HEK293T (cell line): ENCODE data around the gene DIPK1A.

Experiments
- ARNT ChIP-seq: fragments of 450-650 bp; IDR thresholded peaks from 2 replicates; pipeline ENCODE4 v1.6.1; 2017; ENCODE audit warnings: mild to moderate bottlenecking
- BHLHE40 ChIP-seq: fragments of 450-650 bp; IDR thresholded peaks from 2 replicates; pipeline ENCODE4 v1.6.1; 2016; ENCODE audit warnings: mild to moderate bottlenecking, moderate library complexity, borderline replicate concordance
- FOXA1 ChIP-seq: fragments of 450-650 bp; IDR thresholded peaks from 2 replicates; pipeline ENCODE4 v1.6.1; 2016; ENCODE audit warnings: mild to moderate bottlenecking
- FOXK2 ChIP-seq: fragments of 450-650 bp; IDR thresholded peaks from 2 replicates; pipeline ENCODE4 v1.6.1; 2016; ENCODE audit warnings: mild to moderate bottlenecking
- HDGF ChIP-seq: fragments of 450-650 bp; IDR thresholded peaks from 2 replicates; pipeline ENCODE4 v1.6.1; 2017; ENCODE audit warnings: antibody characterized with exemption, borderline replicate concordance
- L3MBTL2 ChIP-seq: fragments of 450-650 bp; conservative IDR thresholded peaks from 2 replicates; pipeline ENCODE4 v1.6.1; 2016; ENCODE audit warnings: mild to moderate bottlenecking
- SP1 ChIP-seq: fragments of 450-650 bp; IDR thresholded peaks from 2 replicates; pipeline ENCODE4 v1.6.1; 2017
- TARDBP ChIP-seq: fragments of 450-650 bp; IDR thresholded peaks from 2 replicates; pipeline ENCODE4 v1.6.1; 2016
- ZNF384 ChIP-seq: fragments of 450-650 bp; IDR thresholded peaks from 2 replicates; pipeline ENCODE4 v1.6.1; 2016
- TF ChIP-seq, protein P1 (sequence below): fragments of 450-650 bp; IDR thresholded peaks from 2 replicates; pipeline ENCODE4 v1.6.1; 2016

GRCh38 chr1:92993581-92993980 is 32.3 kb upstream of the DIPK1A start:
- TF ChIP-seq, protein P1, sequence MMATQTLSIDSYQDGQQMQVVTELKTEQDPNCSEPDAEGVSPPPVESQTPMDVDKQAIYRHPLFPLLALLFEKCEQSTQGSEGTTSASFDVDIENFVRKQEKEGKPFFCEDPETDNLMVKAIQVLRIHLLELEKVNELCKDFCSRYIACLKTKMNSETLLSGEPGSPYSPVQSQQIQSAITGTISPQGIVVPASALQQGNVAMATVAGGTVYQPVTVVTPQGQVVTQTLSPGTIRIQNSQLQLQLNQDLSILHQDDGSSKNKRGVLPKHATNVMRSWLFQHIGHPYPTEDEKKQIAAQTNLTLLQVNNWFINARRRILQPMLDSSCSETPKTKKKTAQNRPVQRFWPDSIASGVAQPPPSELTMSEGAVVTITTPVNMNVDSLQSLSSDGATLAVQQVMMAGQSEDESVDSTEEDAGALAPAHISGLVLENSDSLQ = no peak
- no peak for TF ChIP-seq ZNF384
- TF ChIP-seq L3MBTL2 = no peak
- TF ChIP-seq FOXA1 = no peak
- no peak for TF ChIP-seq ARNT
- TF ChIP-seq HDGF = no peak
- no peak for TF ChIP-seq SP1
- no peak for TF ChIP-seq FOXK2
- no peak for TF ChIP-seq BHLHE40
- TF ChIP-seq TARDBP = no peak
